Osteocyte (in vitro differentiated cells): Measurements from ENCODE around the gene OOSP3. TPM values are rescaled to one million over a fixed set of nuclear protein-coding genes. Genes with fewer than 3 reads are reported as not detected.
"Not testable (repeated sequence)": the region's sequence is repeated elsewhere in the genome, so short reads cannot be mapped to it uniquely, and the experiment has no call there.

Experiments
- DNase-seq: peaks from one replicate; pipeline ENCODE4 v3.0.0; 2021; ENCODE audit warnings: mixed read lengths; ENCODE audit not compliant: unreplicated experiment; ENCODE audit errors: extremely low spot score
- H3K27ac Mint-ChIP-seq: one replicate; pipeline ENCODE4 v1.8.0; 2021; ENCODE audit warnings: mild to moderate bottlenecking, mixed read lengths; ENCODE audit not compliant: unreplicated experiment
- H3K27me3 Mint-ChIP-seq: one replicate; pipeline ENCODE4 v1.8.0; 2021; ENCODE audit warnings: mixed read lengths; ENCODE audit not compliant: unreplicated experiment
- H3K36me3 Mint-ChIP-seq: one replicate; pipeline ENCODE4 v1.8.0; 2021; ENCODE audit warnings: mixed read lengths; ENCODE audit not compliant: unreplicated experiment
- H3K4me1 Mint-ChIP-seq: one replicate; pipeline ENCODE4 v1.8.0; 2021; ENCODE audit warnings: mixed read lengths; ENCODE audit not compliant: unreplicated experiment
- H3K4me3 Mint-ChIP-seq: one replicate; pipeline ENCODE4 v1.8.0; 2021; ENCODE audit warnings: mild to moderate bottlenecking, moderate library complexity, mixed read lengths; ENCODE audit not compliant: unreplicated experiment
- H3K9me3 Mint-ChIP-seq: one replicate; pipeline ENCODE4 v1.8.0; 2021; ENCODE audit warnings: mixed read lengths; ENCODE audit not compliant: unreplicated experiment
- CTCF ChIP-seq: fragments of 200-600 bp; sonication (generic); IDR thresholded peaks from 2 replicates; pipeline ENCODE4 v1.5.0; 2021; ENCODE audit warnings: antibody characterized with exemption, mild to moderate bottlenecking, moderate library complexity
- total RNA-seq: library from RNA; stranded (reverse); gene quantifications from 2 replicates; pipeline ENCODE4 v1.2.1, GENCODE V29; 2021

The OOSP3 gene
- total RNA-seq, 1 donor from 2014 or later: not detected

- TF ChIP-seq CTCF: no peak
- Mint-ChIP-seq H3K4me3 (no peak overlapping the region), H3K27ac (no peak overlapping the region), H3K9me3 (peaks cover 11% of the 10 kb centered on the region), H3K27me3 (no peaks in the 10 kb centered on the region), H3K4me1 (peaks cover 3% of the 10 kb centered on the region), H3K36me3 (no peaks in the 10 kb centered on the region)
- no peak for DNase-seq
Observed at GRCh38 chr11:59901306-59901705, 22.7 kb downstream of the OOSP3 start.

GRCh38 chr11:59903569-59903968 is 25.0 kb downstream of the OOSP3 start:
- H3K36me3 Mint-ChIP-seq, H3K27ac Mint-ChIP-seq, H3K27me3 Mint-ChIP-seq, H3K9me3 Mint-ChIP-seq, DNase-seq, H3K4me1 Mint-ChIP-seq, H3K4me3 Mint-ChIP-seq: not testable (repeated sequence)

GRCh38 chr11:59918480-59918879 is 39.9 kb downstream of the OOSP3 start:
- Mint-ChIP-seq H3K36me3 (no peaks in the 10 kb centered on the region), H3K27me3 (no peaks in the 10 kb centered on the region), H3K9me3 (peaks cover 12% of the 10 kb centered on the region), H3K4me3 (no peak overlapping the region), H3K4me1 (no peaks in the 10 kb centered on the region), H3K27ac (no peak overlapping the region)
- DNase-seq: no peak
- TF ChIP-seq CTCF: no peak

- Mint-ChIP-seq H3K27ac (no peak overlapping the region), H3K27me3 (no peaks in the 10 kb centered on the region), H3K4me3 (no peak overlapping the region), H3K36me3 (no peaks in the 10 kb centered on the region), H3K9me3 (peaks cover 15% of the 10 kb centered on the region), H3K4me1 (no peaks in the 10 kb centered on the region)
- no peak for DNase-seq
- peak; percentile 52 for TF ChIP-seq CTCF
Observed at GRCh38 chr11:59918987-59919589, 40.5 kb downstream of the OOSP3 start.

GRCh38 chr11:59923813-59924212 is 45.2 kb downstream of the OOSP3 start:
- DNase-seq: no peak
- H3K36me3 Mint-ChIP-seq: no peaks in the 10 kb centered on the region
- H3K4me3 Mint-ChIP-seq: no peak overlapping the region
- no peak overlapping the region for H3K27ac Mint-ChIP-seq
- TF ChIP-seq CTCF: no peak
- H3K4me1 Mint-ChIP-seq: no peaks in the 10 kb centered on the region
- H3K27me3 Mint-ChIP-seq: no peaks in the 10 kb centered on the region
- H3K9me3 Mint-ChIP-seq: peaks cover 17% of the 10 kb centered on the region

- no peak overlapping the region for H3K4me3 Mint-ChIP-seq
- no peaks in the 10 kb centered on the region for H3K9me3 Mint-ChIP-seq
Observed at GRCh38 chr11:59931688-59932087, 53.1 kb downstream of the OOSP3 start.

More at GRCh38 chr11:59931688-59932087, 53.1 kb downstream of the OOSP3 start:
- Mint-ChIP-seq H3K36me3 (no peaks in the 10 kb centered on the region), H3K27me3 (no peaks in the 10 kb centered on the region), H3K27ac (no peak overlapping the region), H3K4me1 (no peaks in the 10 kb centered on the region)
- no peak for DNase-seq
- TF ChIP-seq CTCF: no peak
